Activated gamma-delta T cell treated with anti-CD3 and anti-CD28 coated beads, Interleukin-2, amount 50 U/mL, for 16 hours (primary cell): ENCODE measurements around the gene GMPR.

Experiments
- DNase-seq: peaks from one replicate; pipeline ENCODE4 v3.0.0-alpha.2; 2020; ENCODE audit warnings: low read depth

Gene GMPR

DNA sequence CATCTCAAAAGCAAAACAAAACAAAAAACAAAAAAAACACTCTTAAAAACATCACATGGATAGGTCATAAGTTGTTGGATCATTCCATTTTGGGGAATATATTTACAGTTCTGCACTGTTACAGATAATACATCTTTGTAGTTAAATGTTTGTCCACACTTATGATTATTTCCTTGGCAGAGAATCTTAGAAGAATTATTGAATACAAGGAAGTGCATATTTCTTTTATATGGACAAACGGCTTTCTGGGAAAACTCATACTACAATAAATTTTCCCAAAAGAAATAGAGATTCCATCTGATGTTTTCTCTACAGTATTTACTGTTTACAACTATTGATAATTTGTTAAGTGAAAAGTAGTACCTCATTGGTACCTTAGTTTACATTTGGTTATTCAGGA, 33.8 kb downstream of the GMPR start:
- no peak for DNase-seq

DNA sequence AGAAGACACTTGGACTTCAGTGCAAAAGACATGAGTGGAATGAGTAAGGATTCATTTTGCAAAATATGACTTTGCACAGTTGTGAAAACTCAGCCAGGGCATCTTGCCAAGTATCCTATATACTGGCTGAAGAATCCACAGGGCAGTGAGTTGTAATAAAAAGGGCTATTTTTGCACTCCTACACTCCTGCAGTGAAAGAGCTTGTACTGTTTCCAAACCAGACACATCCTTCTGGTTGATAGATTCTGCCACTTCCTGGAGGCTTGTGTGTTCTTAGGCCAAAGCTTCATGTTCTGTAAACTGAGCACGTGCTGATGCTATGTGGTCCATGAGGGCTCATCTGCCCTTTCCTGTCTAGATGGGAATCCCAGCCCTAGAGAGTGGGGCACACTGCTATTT, 34.9 kb downstream of the GMPR start:
- DNase-seq = no peak

DNA sequence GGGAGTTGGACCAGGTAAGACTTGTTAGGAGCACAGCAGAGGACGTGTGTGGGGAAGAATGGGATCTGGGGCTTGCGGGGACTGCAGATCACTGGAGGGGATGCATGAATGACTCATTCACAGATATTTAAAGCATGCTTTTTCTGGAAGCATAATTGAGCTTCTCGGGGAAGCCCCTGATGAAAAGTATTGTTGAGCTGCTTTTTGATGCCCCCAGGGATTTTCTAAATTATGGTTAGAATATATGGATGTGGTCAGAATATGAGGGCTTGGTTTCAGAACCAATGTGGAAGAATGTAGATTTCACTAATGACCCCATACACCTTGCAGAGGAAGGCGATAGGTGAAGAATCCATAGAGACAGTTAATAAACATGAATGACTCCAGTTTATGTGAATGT, 36.1 kb downstream of the GMPR start:
- DNase-seq = no peak

- DNase-seq = no peak
These were observed 36.6 kb downstream of the GMPR start for GRCh38 chr6:16274885-16275589.

DNA sequence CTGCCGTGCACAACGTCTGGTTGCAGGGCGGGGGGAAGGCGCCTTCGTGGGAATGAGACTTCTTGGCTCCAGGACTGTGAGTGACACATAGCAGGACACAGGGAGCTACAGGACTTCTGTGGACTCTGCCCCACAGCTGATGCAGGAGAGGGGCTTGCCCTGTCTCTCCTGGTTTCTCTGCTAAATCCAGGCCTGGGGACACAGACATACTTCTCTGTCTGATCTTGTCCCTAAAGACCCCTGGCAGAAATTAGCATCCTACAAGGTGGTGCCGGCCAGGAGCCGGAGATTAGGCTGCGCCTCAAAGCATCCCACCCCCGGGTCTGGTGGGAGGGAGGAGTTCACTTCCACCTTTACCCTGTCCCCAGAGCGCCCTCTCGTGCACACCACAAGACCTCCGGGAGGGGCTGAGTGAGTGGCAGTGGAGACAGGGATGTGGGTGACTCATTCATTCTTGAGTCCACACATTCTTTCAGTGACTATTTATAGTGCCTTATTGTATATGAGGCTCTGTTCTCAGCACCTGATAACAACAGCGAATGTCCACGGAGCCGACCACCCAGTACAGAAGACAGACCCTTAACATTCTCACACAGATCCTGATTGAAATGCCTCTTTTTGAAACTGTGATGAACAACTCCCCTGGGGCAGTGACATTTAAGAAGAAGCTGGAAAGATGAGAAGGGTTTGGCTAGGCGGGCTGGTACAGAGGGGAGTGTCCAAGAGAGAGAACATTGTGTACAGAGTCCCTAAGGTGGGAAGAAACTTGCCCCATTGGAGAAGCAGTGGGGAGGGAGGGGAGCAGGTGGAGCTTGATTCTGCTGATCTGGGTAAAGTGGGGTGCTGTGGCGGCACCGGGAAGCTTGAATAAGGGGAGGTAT, 39.0 kb downstream of the GMPR start:
- no peak for DNase-seq

DNA sequence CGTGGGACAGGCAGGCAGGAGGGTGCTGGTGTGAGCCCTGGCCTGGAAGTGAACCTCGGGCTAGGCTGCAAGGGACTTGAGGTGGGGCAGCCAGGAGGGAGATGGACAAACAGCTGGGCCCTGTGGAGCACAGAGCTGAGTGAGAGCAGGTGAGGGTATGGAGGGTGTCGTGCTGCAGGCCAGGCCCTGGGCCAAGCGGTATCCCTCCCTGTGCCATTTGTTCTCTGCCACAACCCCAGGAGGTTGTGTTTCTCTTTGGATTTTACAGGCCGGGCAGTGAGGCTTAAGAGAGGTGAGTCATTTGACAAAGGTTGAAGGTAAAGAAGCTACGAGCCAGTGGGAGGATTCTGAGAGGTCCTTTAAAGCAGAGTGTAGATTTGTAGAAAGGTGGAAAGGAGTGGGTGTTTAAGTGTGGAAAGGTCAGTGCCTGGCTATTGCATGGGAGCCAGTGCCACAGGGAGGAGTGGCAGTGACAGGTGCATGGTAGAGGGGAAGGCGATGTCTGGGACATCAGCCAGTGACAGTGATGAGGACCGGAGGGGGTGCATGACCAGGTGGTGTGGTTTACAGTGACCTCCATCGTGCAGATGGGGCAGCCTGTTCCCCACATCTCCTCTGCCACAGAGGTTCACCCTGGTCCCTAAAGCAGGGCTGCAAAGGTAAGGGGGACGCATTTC, 39.8 kb downstream of the GMPR start:
- no peak for DNase-seq

GRCh38 chr6:16278750-16279149, 40.4 kb downstream of the GMPR start:
- no peak for DNase-seq

DNA sequence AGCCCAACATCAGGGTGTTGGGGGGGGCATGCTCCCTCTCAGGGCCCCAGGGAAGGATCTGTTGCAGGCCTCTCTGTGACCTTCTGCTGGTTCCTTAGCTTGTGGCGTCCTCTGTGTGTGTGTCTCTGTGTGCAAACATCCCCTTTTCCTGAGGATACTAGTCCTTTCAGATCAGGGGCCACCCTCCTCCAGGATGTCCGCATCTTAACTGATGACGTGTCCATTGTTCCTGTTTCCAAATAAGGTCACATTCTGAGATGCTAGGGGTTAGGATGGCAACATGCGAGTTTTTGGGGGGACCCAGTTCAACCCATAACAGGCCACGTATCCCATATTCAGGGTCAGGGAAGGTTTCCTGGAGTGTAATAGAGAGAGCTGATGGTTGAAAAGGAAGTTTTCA, 40.9 kb downstream of the GMPR start:
- DNase-seq = no peak

DNA sequence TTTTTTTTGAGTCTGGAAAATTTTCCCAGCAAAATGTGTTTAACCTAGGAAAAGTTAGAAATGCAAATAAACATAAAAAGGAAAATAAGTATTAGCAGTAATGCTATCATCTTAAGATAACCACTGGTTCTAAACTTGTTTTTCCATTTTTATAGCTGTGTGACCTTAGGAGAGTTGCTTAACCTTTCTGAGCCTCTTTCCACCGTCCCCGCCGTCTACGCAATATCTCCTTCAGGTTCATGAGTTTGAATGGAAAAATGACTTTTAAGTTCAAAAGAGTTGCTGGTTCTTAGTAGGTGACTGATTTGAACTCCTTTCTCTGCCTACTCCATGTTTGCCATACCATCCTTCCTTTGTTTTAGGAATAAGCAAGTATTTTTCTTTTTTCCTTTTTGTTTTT, 44.0 kb downstream of the GMPR start:
- DNase-seq = no peak

DNA sequence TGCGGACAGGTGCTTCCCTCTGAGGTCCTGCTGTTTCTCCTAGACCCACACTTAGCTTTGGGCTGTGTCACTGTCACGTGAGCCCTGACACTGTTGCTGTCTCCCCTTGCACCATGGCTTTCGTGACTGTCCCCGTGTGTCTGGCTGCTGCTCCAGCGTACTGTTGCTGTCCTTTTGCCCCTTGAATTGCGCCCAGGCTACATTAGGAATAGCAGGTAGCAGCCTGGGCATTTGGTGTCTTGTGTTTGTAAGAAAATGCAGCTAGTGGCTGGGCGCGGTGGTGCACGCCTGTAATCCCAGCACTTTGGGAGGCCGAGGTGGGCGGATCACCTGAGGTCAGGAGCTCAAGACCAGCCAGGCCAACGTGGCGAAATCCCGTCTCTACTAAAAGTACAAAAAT, 46.1 kb downstream of the GMPR start:
- no peak for DNase-seq

- DNase-seq = no peak
These were observed 47.2 kb downstream of the GMPR start for GRCh38 chr6:16285467-16286150.

- no peak for DNase-seq
These were observed 47.8 kb downstream of the GMPR start for GRCh38 chr6:16286151-16286522.

GRCh38 chr6:16288163-16288562, 49.8 kb downstream of the GMPR start:
- DNase-seq = no peak

DNA sequence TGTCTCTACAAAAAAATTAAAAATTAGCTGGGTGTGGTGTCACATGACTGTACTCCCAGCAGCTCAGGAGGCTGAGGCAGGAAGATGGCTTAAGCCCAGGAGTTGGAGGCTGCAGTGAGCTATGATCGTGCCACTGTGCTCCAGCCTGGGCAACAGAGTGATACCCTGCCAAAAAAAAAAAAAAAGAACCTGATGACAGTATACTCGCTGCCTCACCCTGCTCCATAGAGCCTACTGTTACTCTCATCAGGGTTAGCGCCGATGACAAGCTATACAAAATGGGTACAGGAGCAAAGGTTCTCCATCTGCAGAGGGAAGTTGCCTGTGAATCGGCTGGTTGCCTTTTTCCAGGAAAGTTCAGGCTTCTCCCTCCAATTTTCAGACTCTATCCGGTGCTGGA, 53.4 kb downstream of the GMPR start:
- DNase-seq = no peak

GRCh38 chr6:16292432-16292831, 54.0 kb downstream of the GMPR start:
- no peak for DNase-seq

DNA sequence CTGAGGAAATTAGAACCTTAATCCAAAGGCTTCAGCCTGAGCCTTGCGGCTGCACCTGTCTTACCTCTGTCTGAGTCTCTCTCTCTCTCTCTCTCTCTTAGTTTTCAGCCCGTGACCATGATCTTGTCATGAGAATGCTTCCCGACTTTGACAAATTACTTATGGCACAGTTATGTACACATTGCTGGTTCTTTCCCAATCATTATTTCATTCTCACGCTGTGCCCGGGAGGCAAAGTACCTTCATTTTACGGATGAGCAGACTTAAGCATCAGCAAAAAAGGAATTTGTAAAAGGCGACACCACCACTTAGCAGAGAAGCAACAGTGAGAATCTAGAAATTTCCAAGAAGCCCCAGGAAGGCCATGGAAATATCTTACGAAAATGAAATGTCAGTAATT, 54.6 kb downstream of the GMPR start:
- DNase-seq = no peak

DNA sequence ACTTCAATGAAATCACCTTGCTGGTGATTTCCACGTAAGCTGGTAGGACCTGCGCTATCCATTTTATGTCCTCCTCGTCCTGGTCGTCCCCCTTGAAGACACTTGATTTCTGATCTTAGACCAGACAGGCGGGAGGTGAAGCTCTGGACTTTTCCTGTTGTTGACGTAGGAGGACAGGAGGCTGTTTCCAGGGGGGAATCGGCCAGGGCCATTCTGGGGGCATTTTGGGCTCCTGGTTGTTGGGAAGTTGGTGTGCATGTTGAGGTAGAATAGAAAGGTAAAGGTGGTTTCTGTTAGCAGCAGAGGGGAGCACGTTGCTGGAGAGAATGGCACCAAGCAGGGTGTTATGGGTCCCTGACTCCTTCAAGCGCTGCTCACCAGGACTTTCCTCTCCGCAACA, 56.0 kb downstream of the GMPR start:
- DNase-seq = no peak

GRCh38 chr6:16295060-16295459, 56.7 kb downstream of the GMPR start:
- DNase-seq = no peak

GRCh38 chr6:16295471-16295870, 57.1 kb downstream of the GMPR start:
- no peak for DNase-seq

GRCh38 chr6:16296061-16296670, 57.8 kb downstream of the GMPR start:
- DNase-seq = no peak

GRCh38 chr6:16299861-16300260, 61.5 kb downstream of the GMPR start:
- no peak for DNase-seq

DNA sequence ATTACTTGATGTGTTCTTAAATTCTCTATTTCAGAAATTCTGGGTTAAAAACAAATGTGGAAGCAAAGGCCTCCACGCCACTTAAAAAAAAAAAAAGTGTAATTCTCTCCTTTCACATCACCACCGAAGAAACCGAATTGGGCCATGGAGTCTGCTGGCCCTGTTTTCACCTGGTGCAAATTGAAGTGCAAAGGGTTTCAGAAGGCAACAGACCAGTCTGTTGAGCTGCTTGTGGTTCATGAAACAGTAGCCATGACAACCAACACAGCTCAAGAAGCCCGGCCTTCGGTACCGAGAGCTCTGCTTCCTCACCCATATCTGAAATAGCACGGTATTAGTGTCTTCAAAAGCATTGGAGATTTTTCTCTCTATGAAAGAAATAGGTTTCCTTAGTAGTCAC, 63.1 kb downstream of the GMPR start:
- DNase-seq = no peak
